ENCODE results near the gene AMD1. TPM values are rescaled to one million over a fixed set of nuclear protein-coding genes. Genes with fewer than 3 reads are reported as not detected.

The AMD1 gene
- total and polyA plus RNA-seq, 7 experiments from 2014 or later: 54.9 to 105 (median 66.8) TPM

DNA sequence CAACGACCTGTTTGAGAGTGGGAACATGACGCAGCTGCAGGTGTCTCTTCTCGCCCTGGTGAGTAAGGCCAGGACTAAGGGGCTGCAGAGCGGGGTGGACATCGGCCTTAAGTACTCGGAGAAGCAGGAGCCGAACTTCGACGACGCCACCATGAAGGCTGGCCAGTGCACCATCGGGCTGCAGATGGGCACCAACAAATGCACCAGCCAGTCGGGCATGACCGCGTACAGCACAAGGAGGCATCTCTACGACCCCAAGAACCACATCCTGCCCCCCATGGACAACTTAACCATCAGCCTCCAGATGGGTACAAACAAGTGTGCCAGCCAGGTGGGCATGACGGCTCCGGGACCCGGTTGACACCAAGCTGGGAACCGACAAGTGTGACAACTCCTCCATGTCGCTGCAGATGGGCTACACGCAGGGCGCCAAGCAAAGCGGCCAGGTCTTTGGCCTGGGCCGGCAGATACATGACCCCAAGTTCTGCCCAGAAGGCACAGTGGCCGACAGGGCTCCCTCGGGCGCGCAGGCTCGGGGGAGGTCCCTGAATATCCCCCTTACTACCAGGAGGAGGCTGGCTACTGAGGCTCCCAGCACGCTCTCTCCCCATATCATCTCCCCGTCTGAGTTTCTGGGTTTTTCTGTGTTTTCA is 15.9 kb upstream of the AMD1 start:
- H3K27me3 Mint-ChIP-seq: peaks cover 0 to 2% (median 0%) of the 10 kb centered on the region in 5 donors
- ChIA-PET POLR2A (interaction anchor here (0.7 to 1.7 kb wide), 2 partner anchors 16 to 114 kb away, joined by 3 to 9 read pairs; partner anchors contain the start of gene AMD1), CTCF (interaction anchor here (0.6 kb wide), 2 partner anchors 23 to 183 kb away, joined by 3 to 7 read pairs; no protein-coding TSS in a partner anchor)
- H3K27ac Mint-ChIP-seq: peak overlapping the region in 7 of 9 donors; percentile 36 to 76 (median 59)
- no peak for ATAC-seq
- Histone ChIP-seq H3K27me3 (ENCODE audit: control insufficient read depth in 2 of 2, insufficient read depth in 2 of 2, low read length in 2 of 2) (no peaks in the 10 kb centered on the region), H3K27ac (ENCODE audit: low read depth, low read length) (no peak overlapping the region), H3K9me3 (ENCODE audit: control insufficient read depth in 2 of 3, low read length in 3 of 3) (no peaks in the 10 kb centered on the region), H3K36me3 (ENCODE audit: control insufficient read depth in 2 of 3, insufficient read depth in 3 of 3, low read length in 3 of 3) (no peaks in the 10 kb centered on the region), H3K4me3 (ENCODE audit: low read length) (no peak overlapping the region), H3K4me1 (ENCODE audit: control insufficient read depth in 2 of 2, insufficient read depth in 2 of 2, low read length in 2 of 2) (no peaks in the 10 kb centered on the region)
- no peak for DNase-seq
- peaks cover 0 to 1% (median 0%) of the 10 kb centered on the region in 5 donors for H3K36me3 Mint-ChIP-seq
- peaks cover 4 to 12% (median 9%) of the 10 kb centered on the region in 7 donors for H3K4me1 Mint-ChIP-seq
- intact Hi-C loops (cut with micrococcal nuclease): no loop called here
- H3K9me3 Mint-ChIP-seq: no peaks in the 10 kb centered on the region
- peak overlapping the region in 3 of 10 donors; percentile 26 to 61 (median 55) for H3K4me3 Mint-ChIP-seq

DNA sequence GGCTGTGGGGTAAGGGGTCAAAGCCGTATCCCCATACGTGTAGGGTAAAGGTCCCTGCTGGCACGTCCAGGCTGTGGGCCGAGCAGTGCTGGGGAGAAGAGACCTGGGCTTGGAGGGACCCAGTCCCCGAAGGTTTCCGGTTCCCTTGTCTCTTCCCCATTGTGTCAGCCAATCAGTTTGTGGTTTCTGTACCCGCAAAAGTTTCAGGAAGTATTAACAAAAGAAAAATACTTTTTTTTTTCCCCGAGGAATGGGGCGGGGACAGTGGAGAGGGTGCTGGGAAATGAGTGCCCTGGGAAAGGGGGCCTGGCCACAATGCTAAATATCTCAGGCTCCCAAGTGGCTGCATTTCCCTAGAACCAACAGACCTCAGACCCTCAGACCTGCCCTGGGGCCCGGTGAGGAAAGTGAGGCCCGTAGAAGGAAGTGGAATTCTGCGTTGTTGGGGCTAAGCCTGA is 15.2 kb upstream of the AMD1 start:
- peak overlapping the region in 9 of 10 donors; percentile 9 to 61 (median 55) for H3K4me3 Mint-ChIP-seq
- H3K4me1 ChIP-seq (ENCODE audit: control insufficient read depth in 2 of 2, insufficient read depth in 2 of 2, low read length in 2 of 2): no peaks in the 10 kb centered on the region
- H3K27me3 ChIP-seq (ENCODE audit: control insufficient read depth in 2 of 2, insufficient read depth in 2 of 2, low read length in 2 of 2): no peaks in the 10 kb centered on the region
- no peaks in the 10 kb centered on the region for H3K27me3 Mint-ChIP-seq
- peak; percentile 70 for ATAC-seq
- no peaks in the 10 kb centered on the region for H3K36me3 ChIP-seq (ENCODE audit: control insufficient read depth in 2 of 3, insufficient read depth in 3 of 3, low read length in 3 of 3)
- H3K4me1 Mint-ChIP-seq: peaks cover 4 to 12% (median 9%) of the 10 kb centered on the region in 7 donors
- H3K27ac Mint-ChIP-seq: peak overlapping the region in 8 of 9 donors; percentile 14 to 76 (median 54)
- no peak overlapping the region for H3K27ac ChIP-seq (ENCODE audit: low read depth, low read length)
- ChIA-PET POLR2A (no interaction called here), CTCF (no interaction called here)
- H3K9me3 Mint-ChIP-seq: no peaks in the 10 kb centered on the region
- no peak overlapping the region for H3K4me3 ChIP-seq (ENCODE audit: low read length)
- DNase-seq: no peak
- H3K9me3 ChIP-seq (ENCODE audit: control insufficient read depth in 2 of 3, low read length in 3 of 3): no peaks in the 10 kb centered on the region
- intact Hi-C loops (cut with micrococcal nuclease): no loop called here
- H3K36me3 Mint-ChIP-seq: peaks cover 0 to 1% (median 0%) of the 10 kb centered on the region in 5 donors

DNA sequence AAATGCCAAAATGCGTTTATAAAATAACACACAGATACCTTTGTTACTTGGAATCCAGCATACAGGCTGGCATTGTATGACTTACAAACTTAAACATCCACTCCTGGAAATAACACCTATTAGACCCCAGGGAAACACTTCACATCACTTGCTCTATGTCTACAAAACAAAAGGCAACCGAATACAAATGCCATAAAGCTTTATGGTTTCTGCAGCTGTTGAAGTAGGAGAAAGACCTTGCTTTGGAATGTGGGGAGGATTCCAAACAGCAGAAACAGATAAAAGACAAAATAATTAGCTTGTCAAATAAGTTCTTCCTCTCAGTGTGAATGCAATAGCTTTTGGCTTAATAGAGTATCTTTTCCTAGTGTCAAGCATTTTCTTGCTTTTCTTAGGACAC is 9.8 kb upstream of the AMD1 start:
- ChIA-PET CTCF (interaction anchor here (1.6 kb wide), 1 partner anchor 9 kb away, joined by 3 read pairs; no protein-coding TSS in a partner anchor), POLR2A (interaction anchor here (1.2 to 4.1 kb wide), 3 partner anchors 9 to 49 kb away, joined by 6 to 37 read pairs (median 11); partner anchors contain the start of genes AMD1 and CDK19)
- ATAC-seq (no peak), DNase-seq (no peak)
- Mint-ChIP-seq H3K9me3 (no peaks in the 10 kb centered on the region), H3K4me3 (no peak overlapping the region), H3K27me3 (no peaks in the 10 kb centered on the region), H3K27ac (no peak overlapping the region), H3K4me1 (peaks cover 5 to 15% (median 12%) of the 10 kb centered on the region in 7 donors), H3K36me3 (no peaks in the 10 kb centered on the region)
- H3K27ac ChIP-seq (ENCODE audit: low read depth, low read length): no peak overlapping the region
- peaks cover 0 to 5% of the 10 kb centered on the region in 2 donors for H3K4me1 ChIP-seq (ENCODE audit: control insufficient read depth in 2 of 2, insufficient read depth in 2 of 2, low read length in 2 of 2)
- no peaks in the 10 kb centered on the region for H3K27me3 ChIP-seq (ENCODE audit: control insufficient read depth in 2 of 2, insufficient read depth in 2 of 2, low read length in 2 of 2)
- no peaks in the 10 kb centered on the region for H3K9me3 ChIP-seq (ENCODE audit: control insufficient read depth in 2 of 3, low read length in 3 of 3)
- intact Hi-C loops (cut with micrococcal nuclease): no loop called here
- no peaks in the 10 kb centered on the region for H3K36me3 ChIP-seq (ENCODE audit: control insufficient read depth in 2 of 3, insufficient read depth in 3 of 3, low read length in 3 of 3)
- H3K4me3 ChIP-seq (ENCODE audit: low read length): no peak overlapping the region

DNA sequence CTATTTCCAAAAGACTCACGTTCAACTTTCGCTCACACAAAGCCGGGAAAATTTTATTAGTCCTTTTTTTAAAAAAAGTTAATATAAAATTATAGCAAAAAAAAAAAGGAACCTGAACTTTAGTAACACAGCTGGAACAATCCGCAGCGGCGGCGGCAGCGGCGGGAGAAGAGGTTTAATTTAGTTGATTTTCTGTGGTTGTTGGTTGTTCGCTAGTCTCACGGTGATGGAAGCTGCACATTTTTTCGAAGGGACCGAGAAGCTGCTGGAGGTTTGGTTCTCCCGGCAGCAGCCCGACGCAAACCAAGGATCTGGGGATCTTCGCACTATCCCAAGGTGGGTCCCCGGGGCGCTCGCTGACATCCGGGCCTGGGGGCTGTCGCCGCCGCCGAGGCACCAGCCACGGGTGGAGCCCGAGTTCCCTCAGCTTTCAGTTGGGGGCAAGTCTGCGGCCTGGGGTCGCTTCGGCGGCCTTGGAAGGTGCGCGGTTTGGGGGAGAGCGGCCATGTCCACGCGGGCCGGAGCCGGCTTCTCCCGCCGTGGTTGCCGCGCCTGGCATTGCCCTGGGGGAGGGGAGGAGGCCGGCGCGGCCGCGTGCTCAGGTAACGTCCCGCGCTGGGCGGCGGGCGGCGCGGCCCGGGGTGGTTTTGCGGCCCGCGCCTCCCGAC is 429 bp downstream of the AMD1 start:
- Histone ChIP-seq H3K27me3 (ENCODE audit: control insufficient read depth in 2 of 2, insufficient read depth in 2 of 2, low read length in 2 of 2) (no peaks in the 10 kb centered on the region), H3K9me3 (ENCODE audit: control insufficient read depth in 2 of 3, low read length in 3 of 3) (no peaks in the 10 kb centered on the region), H3K36me3 (ENCODE audit: control insufficient read depth in 2 of 3, insufficient read depth in 3 of 3, low read length in 3 of 3) (peaks cover 0 to 9% (median 0%) of the 10 kb centered on the region in 3 experiments), H3K27ac (ENCODE audit: low read depth, low read length) (peak overlapping the region; percentile 73), H3K4me1 (ENCODE audit: control insufficient read depth in 2 of 2, insufficient read depth in 2 of 2, low read length in 2 of 2) (peaks cover 33 to 35% of the 10 kb centered on the region in 2 donors), H3K4me3 (ENCODE audit: low read length) (peak overlapping the region; percentile 99)
- DNase-seq (peak in 3 of 9 donors; percentile 53 to 73 (median 57)), ATAC-seq (peak; percentile 6)
- peaks cover 0 to 5% (median 0%) of the 10 kb centered on the region in 5 donors for H3K36me3 Mint-ChIP-seq
- ChIA-PET CTCF (interaction anchor here (0.6 to 2.2 kb wide), 4 partner anchors 7 to 193 kb away, joined by 3 to 14 read pairs (median 4); partner anchors contain the start of gene GTF3C6), POLR2A (interaction anchor here (0.6 to 10.5 kb wide), 46 partner anchors 8 to 1781 kb away, joined by 3 to 413 read pairs (median 4); partner anchors contain the start of genes CD164, CDK19, GTF3C6 and REV3L)
- H3K27me3 Mint-ChIP-seq: no peaks in the 10 kb centered on the region
- intact Hi-C loops (cut with micrococcal nuclease): loop anchor here (1.0 to 10.0 kb wide), 22 partner anchors 9 to 1860 kb away; partner anchors contain the start of genes CD164 (in 2 of the 2), CDK19 (in 2 of the 2), GTF3C6 (in 2 of the 2) and REV3L (in 2 of the 2)
- H3K9me3 Mint-ChIP-seq: peaks cover 0 to 5% (median 0%) of the 10 kb centered on the region in 11 donors
- peak overlapping the region in 9 of 10 donors; percentile 94 to 99 (median 99) for H3K4me3 Mint-ChIP-seq
- peak overlapping the region in 8 of 9 donors; percentile 96 to 100 (median 99) for H3K27ac Mint-ChIP-seq
- H3K4me1 Mint-ChIP-seq: peaks cover 25 to 36% (median 35%) of the 10 kb centered on the region in 7 donors

DNA sequence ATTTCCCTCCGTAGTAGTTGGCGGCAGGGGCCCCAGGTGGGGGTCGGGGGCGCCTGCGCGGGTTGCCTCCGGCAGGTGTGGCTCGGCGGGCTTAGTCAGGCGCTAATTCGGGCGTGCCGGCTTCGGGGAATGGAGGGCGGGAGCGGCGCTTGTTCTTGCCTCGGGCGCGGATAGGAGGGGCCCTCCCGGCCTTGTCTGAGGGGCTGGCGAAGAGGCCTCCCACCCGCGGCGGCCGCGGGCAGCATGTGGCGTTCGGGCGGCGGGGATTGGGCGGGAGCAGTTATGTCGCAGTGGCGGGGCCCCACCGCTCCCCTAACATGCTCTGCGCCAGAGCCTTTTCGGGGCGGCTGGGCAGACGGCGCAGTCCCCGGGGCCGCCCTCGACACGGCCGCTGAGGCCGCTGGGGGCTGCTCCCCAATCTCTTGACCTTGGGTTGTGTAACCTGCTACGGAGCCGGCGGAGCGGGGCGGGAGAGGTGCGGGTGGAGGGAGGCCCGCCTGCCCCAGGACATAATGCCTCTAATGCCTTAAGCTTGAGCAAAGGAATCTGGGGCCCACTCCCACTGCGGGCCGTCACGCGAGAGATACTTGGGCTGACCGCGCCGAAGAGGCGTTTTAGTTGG is 1.1 kb downstream of the AMD1 start:
- peak overlapping the region; percentile 99 for H3K4me3 ChIP-seq (ENCODE audit: low read length)
- Mint-ChIP-seq H3K9me3 (peaks cover 0 to 5% (median 0%) of the 10 kb centered on the region in 11 donors), H3K4me3 (peak overlapping the region in 9 of 10 donors; percentile 92 to 99 (median 97)), H3K36me3 (peaks cover 0 to 5% (median 0%) of the 10 kb centered on the region in 5 donors), H3K27me3 (no peaks in the 10 kb centered on the region), H3K4me1 (peaks cover 31 to 43% (median 41%) of the 10 kb centered on the region in 7 donors), H3K27ac (peak overlapping the region in 8 of 9 donors; percentile 89 to 100 (median 94))
- H3K4me1 ChIP-seq (ENCODE audit: control insufficient read depth in 2 of 2, insufficient read depth in 2 of 2, low read length in 2 of 2): peaks cover 40% of the 10 kb centered on the region in 2 donors
- ATAC-seq (peak; percentile 46), DNase-seq (peak in 8 of 9 donors; percentile 66 to 80 (median 70))
- peak overlapping the region; percentile 73 for H3K27ac ChIP-seq (ENCODE audit: low read depth, low read length)
- POLR2A ChIA-PET: interaction anchor here (0.5 to 10.5 kb wide), 26 partner anchors 7 to 1770 kb away, joined by 3 to 413 read pairs (median 5); partner anchors contain the start of genes CD164, CDK19, GTF3C6 and RPF2
- no peaks in the 10 kb centered on the region for H3K27me3 ChIP-seq (ENCODE audit: control insufficient read depth in 2 of 2, insufficient read depth in 2 of 2, low read length in 2 of 2)
- CTCF ChIA-PET: interaction anchor here (1.4 kb wide), 1 partner anchor 60 kb away, joined by 7 read pairs; the partner anchor contains the start of gene CDK19
- no peaks in the 10 kb centered on the region for H3K9me3 ChIP-seq (ENCODE audit: control insufficient read depth in 2 of 3, low read length in 3 of 3)
- intact Hi-C loops (cut with micrococcal nuclease): loop anchor here (2.0 to 10.0 kb wide), 13 partner anchors 15 to 1861 kb away; partner anchors contain the start of genes CD164 (in 2 of the 2), CDC40 (in 1 of the 2), PPIL6 (in 1 of the 2) and REV3L (in 1 of the 2)
- H3K36me3 ChIP-seq (ENCODE audit: control insufficient read depth in 2 of 3, insufficient read depth in 3 of 3, low read length in 3 of 3): peaks cover 0 to 9% (median 0%) of the 10 kb centered on the region in 3 experiments
